ENCODE data around the gene TRIM63. TPM values are rescaled to one million over a fixed set of nuclear protein-coding genes. Genes with fewer than 3 reads are reported as not detected.

Gene TRIM63
- total RNA-seq, 1 donor from 2014 or later, result 1.7 TPM

GRCh38 chr1:26029864-26030481, 37.5 kb downstream of the TRIM63 start:
- Mint-ChIP-seq H3K27me3 (peaks cover 9% of the 10 kb centered on the region), H3K27ac (no peak overlapping the region), H3K4me3 (no peak overlapping the region), H3K36me3 (no peaks in the 10 kb centered on the region), H3K9me3 (no peaks in the 10 kb centered on the region), H3K4me1 (ENCODE audit: unreplicated experiment) (peaks cover 4% of the 10 kb centered on the region)
- DNase-seq (ENCODE audit: extremely low spot score, unreplicated experiment), result no peak
- peak; percentile 29 for TF ChIP-seq CTCF (conservative IDR thresholded peaks at IDR 0.05)

- peaks cover 9% of the 10 kb centered on the region for H3K4me1 Mint-ChIP-seq (ENCODE audit: unreplicated experiment)
- H3K27ac Mint-ChIP-seq, result no peak overlapping the region
- no peaks in the 10 kb centered on the region for H3K9me3 Mint-ChIP-seq
- no peak for TF ChIP-seq CTCF (conservative IDR thresholded peaks at IDR 0.05)
- H3K4me3 Mint-ChIP-seq, result no peak overlapping the region
- peaks cover 7% of the 10 kb centered on the region for H3K27me3 Mint-ChIP-seq
- H3K36me3 Mint-ChIP-seq, result no peaks in the 10 kb centered on the region
- DNase-seq (ENCODE audit: extremely low spot score, unreplicated experiment), result no peak
These were observed 38.2 kb downstream of the TRIM63 start for GRCh38 chr1:26029054-26029863.

- peaks cover 9% of the 10 kb centered on the region for H3K4me1 Mint-ChIP-seq (ENCODE audit: unreplicated experiment)
- no peak overlapping the region for H3K27ac Mint-ChIP-seq
- H3K36me3 Mint-ChIP-seq, result no peaks in the 10 kb centered on the region
- DNase-seq (ENCODE audit: extremely low spot score, unreplicated experiment), result no peak
- TF ChIP-seq CTCF (conservative IDR thresholded peaks at IDR 0.05), result no peak
- H3K9me3 Mint-ChIP-seq, result no peaks in the 10 kb centered on the region
- peaks cover 7% of the 10 kb centered on the region for H3K27me3 Mint-ChIP-seq
- no peak overlapping the region for H3K4me3 Mint-ChIP-seq
These were observed 38.9 kb downstream of the TRIM63 start for GRCh38 chr1:26028490-26028980.

- H3K9me3 Mint-ChIP-seq, result no peaks in the 10 kb centered on the region
- TF ChIP-seq CTCF (conservative IDR thresholded peaks at IDR 0.05), result no peak
- H3K36me3 Mint-ChIP-seq, result no peaks in the 10 kb centered on the region
- DNase-seq (ENCODE audit: extremely low spot score, unreplicated experiment), result no peak
- H3K4me3 Mint-ChIP-seq, result no peak overlapping the region
- H3K27me3 Mint-ChIP-seq, result peaks cover 7% of the 10 kb centered on the region
- H3K4me1 Mint-ChIP-seq (ENCODE audit: unreplicated experiment), result peaks cover 9% of the 10 kb centered on the region
- H3K27ac Mint-ChIP-seq, result no peak overlapping the region
These were observed 39.5 kb downstream of the TRIM63 start for GRCh38 chr1:26027716-26028489.

GRCh38 chr1:26025517-26025916, 41.9 kb downstream of the TRIM63 start:
- DNase-seq (ENCODE audit: extremely low spot score, unreplicated experiment), result no peak
- Mint-ChIP-seq H3K9me3 (no peaks in the 10 kb centered on the region), H3K4me3 (no peak overlapping the region), H3K36me3 (no peaks in the 10 kb centered on the region), H3K27me3 (no peaks in the 10 kb centered on the region), H3K4me1 (ENCODE audit: unreplicated experiment) (peaks cover 15% of the 10 kb centered on the region), H3K27ac (no peak overlapping the region)
- no peak for TF ChIP-seq CTCF (conservative IDR thresholded peaks at IDR 0.05)
